AG09309 (cell line): ENCODE results near the gene PTPRG.

Source experiments
- DNase-seq: peaks from one replicate; pipeline ENCODE4 v3.0.0-alpha.2; 2010; ENCODE audit warnings: low read depth
- H3K4me3 ChIP-seq: 2 replicates; pipeline ENCODE4 v1.5.1; 2011; ENCODE audit warnings: mild to moderate bottlenecking, low read depth, low read length, moderate library complexity; ENCODE audit not compliant: control insufficient read depth
- CTCF ChIP-seq: IDR thresholded peaks from 2 replicates; pipeline ENCODE4 v1.5.1; 2011; ENCODE audit warnings: mild to moderate bottlenecking, low read depth, low read length, inconsistent platforms; ENCODE audit not compliant: insufficient read depth, control insufficient read depth; ENCODE audit errors: missing control alignments

The PTPRG gene

GRCh38 chr3:61734749-61735686 is 173.6 kb downstream of the PTPRG start:
- no peak for DNase-seq
- H3K4me3 ChIP-seq: no peak overlapping the region
- no peak for TF ChIP-seq CTCF

- no peak for TF ChIP-seq CTCF
- DNase-seq: no peak
- H3K4me3 ChIP-seq: no peak overlapping the region
These were observed 175.1 kb downstream of the PTPRG start for GRCh38 chr3:61736506-61736905.

GRCh38 chr3:61739640-61740039 is 178.3 kb downstream of the PTPRG start:
- DNase-seq: no peak
- TF ChIP-seq CTCF: no peak
- H3K4me3 ChIP-seq: no peak overlapping the region

GRCh38 chr3:61740494-61740893 is 179.1 kb downstream of the PTPRG start:
- no peak for TF ChIP-seq CTCF
- no peak for DNase-seq
- no peak overlapping the region for H3K4me3 ChIP-seq

GRCh38 chr3:61741551-61741950 is 180.2 kb downstream of the PTPRG start:
- DNase-seq: no peak
- no peak for TF ChIP-seq CTCF
- H3K4me3 ChIP-seq: no peak overlapping the region

- no peak for DNase-seq
- no peak for TF ChIP-seq CTCF
- H3K4me3 ChIP-seq: no peak overlapping the region
These were observed 180.6 kb downstream of the PTPRG start for GRCh38 chr3:61742006-61742405.
